ENCODE data around the gene CYB5D1.
"Not testable (repeated sequence)": the region's sequence is repeated elsewhere in the genome, so short reads cannot be mapped to it uniquely, and the experiment has no call there.

The CYB5D1 gene

GRCh38 chr17:7854078-7854777, 3.6 kb upstream of the CYB5D1 start:
- peak overlapping the region; percentile 78 for H3K27ac ChIP-seq (ENCODE audit: low read depth, low read length)
- peaks cover 31% of the 10 kb centered on the region; the same call in 1 of the 2 replicates for H3K4me1 ChIP-seq (ENCODE audit: control insufficient read depth, insufficient read depth, low read length)
- no peak overlapping the region for H3K9ac ChIP-seq (ENCODE audit: low read depth, low read length)
- peaks cover 56% of the 10 kb centered on the region for H3K27me3 ChIP-seq (ENCODE audit: control insufficient read depth, insufficient read depth, low read length)
- no peaks in the 10 kb centered on the region for H3K9me3 ChIP-seq (ENCODE audit: control insufficient read depth, insufficient read depth, low read length)
- peak overlapping the region; percentile 48 for H3K4me3 ChIP-seq (ENCODE audit: low read depth, low read length)
- H3K36me3 ChIP-seq (ENCODE audit: control insufficient read depth, insufficient read depth, low read length), result peaks cover 10% of the 10 kb centered on the region

GRCh38 chr17:7854851-7855659, 2.7 kb upstream of the CYB5D1 start, which contains the start of gene TMEM88:
TMEM88 (plus strand) TSS chr17:7855066; CDS start chr17:7855075, 9 bp downstream.
- Histone ChIP-seq H3K27ac (ENCODE audit: low read depth, low read length) (peak within 1 kb of the TSS; percentile 78), H3K9me3 (ENCODE audit: control insufficient read depth, insufficient read depth, low read length) (no peaks in the 10 kb centered on the region), H3K4me3 (ENCODE audit: low read depth, low read length) (peak within 1 kb of the TSS; percentile 92), H3K36me3 (ENCODE audit: control insufficient read depth, insufficient read depth, low read length) (peaks cover 12% of the 10 kb centered on the region), H3K27me3 (ENCODE audit: control insufficient read depth, insufficient read depth, low read length) (peaks cover 56% of the 10 kb centered on the region), H3K4me1 (ENCODE audit: control insufficient read depth, insufficient read depth, low read length) (peaks cover 31% of the 10 kb centered on the region; the same call in 1 of the 2 replicates), H3K9ac (ENCODE audit: low read depth, low read length) (no peak within 1 kb of the TSS)

GRCh38 chr17:7855660-7856010, 2.2 kb upstream of the CYB5D1 start:
- H3K9ac ChIP-seq (ENCODE audit: low read depth, low read length), result no peak overlapping the region
- H3K4me3 ChIP-seq (ENCODE audit: low read depth, low read length), result peak overlapping the region; percentile 92
- peaks cover 31% of the 10 kb centered on the region; the same call in 1 of the 2 replicates for H3K4me1 ChIP-seq (ENCODE audit: control insufficient read depth, insufficient read depth, low read length)
- H3K27ac ChIP-seq (ENCODE audit: low read depth, low read length), result no peak overlapping the region
- H3K27me3 ChIP-seq (ENCODE audit: control insufficient read depth, insufficient read depth, low read length), result peaks cover 56% of the 10 kb centered on the region
- no peaks in the 10 kb centered on the region for H3K9me3 ChIP-seq (ENCODE audit: control insufficient read depth, insufficient read depth, low read length)
- H3K36me3 ChIP-seq (ENCODE audit: control insufficient read depth, insufficient read depth, low read length), result peaks cover 10% of the 10 kb centered on the region

- Histone ChIP-seq H3K9ac (ENCODE audit: low read depth, low read length) (no peak overlapping the region), H3K27me3 (ENCODE audit: control insufficient read depth, insufficient read depth, low read length) (peaks cover 52% of the 10 kb centered on the region), H3K4me1 (ENCODE audit: control insufficient read depth, insufficient read depth, low read length) (peaks cover 29% of the 10 kb centered on the region; the same call in 1 of the 2 replicates), H3K9me3 (ENCODE audit: control insufficient read depth, insufficient read depth, low read length) (no peaks in the 10 kb centered on the region), H3K27ac (ENCODE audit: low read depth, low read length) (peak overlapping the region; percentile 96), H3K4me3 (ENCODE audit: low read depth, low read length) (peak overlapping the region; percentile 92), H3K36me3 (ENCODE audit: control insufficient read depth, insufficient read depth, low read length) (peaks cover 10% of the 10 kb centered on the region; the same call in 1 of the 2 replicates)
These were observed 1.6 kb upstream of the CYB5D1 start for GRCh38 chr17:7856011-7856810.

- Histone ChIP-seq H3K27me3 (ENCODE audit: control insufficient read depth, insufficient read depth, low read length) (peaks cover 49% of the 10 kb centered on the region), H3K4me1 (ENCODE audit: control insufficient read depth, insufficient read depth, low read length) (peaks cover 25% of the 10 kb centered on the region; the same call in 1 of the 2 replicates), H3K36me3 (ENCODE audit: control insufficient read depth, insufficient read depth, low read length) (peaks cover 10% of the 10 kb centered on the region; the same call in 1 of the 2 replicates), H3K27ac (ENCODE audit: low read depth, low read length) (peak within 1 kb of the TSS; percentile 96), H3K9me3 (ENCODE audit: control insufficient read depth, insufficient read depth, low read length) (no peaks in the 10 kb centered on the region), H3K4me3 (ENCODE audit: low read depth, low read length) (peak within 1 kb of the TSS; percentile 92), H3K9ac (ENCODE audit: low read depth, low read length) (peak within 1 kb of the TSS; percentile 94)
These were observed 741 bp upstream of the CYB5D1 start, which contains the start of gene NAA38 for GRCh38 chr17:7856811-7857712. NAA38 (minus strand) TSS chr17:7857559; CDS start chr17:7857463, 96 bp downstream.

- Histone ChIP-seq H3K27ac (ENCODE audit: low read depth, low read length) (peak overlapping the region; percentile 96), H3K4me3 (ENCODE audit: low read depth, low read length) (peak overlapping the region; percentile 92), H3K36me3 (ENCODE audit: control insufficient read depth, insufficient read depth, low read length) (peaks cover 10% of the 10 kb centered on the region; the same call in 1 of the 2 replicates)
These were observed 663 bp downstream of the CYB5D1 start for GRCh38 chr17:7858522-7858810.

GRCh38 chr17:7859028-7859427, 1.2 kb downstream of the CYB5D1 start:
- no peak overlapping the region for H3K9ac ChIP-seq (ENCODE audit: low read depth, low read length)
- no peak overlapping the region for H3K27ac ChIP-seq (ENCODE audit: low read depth, low read length)
- H3K4me1 ChIP-seq (ENCODE audit: control insufficient read depth, insufficient read depth, low read length), result peaks cover 25% of the 10 kb centered on the region
- H3K36me3 ChIP-seq (ENCODE audit: control insufficient read depth, insufficient read depth, low read length), result peaks cover 10% of the 10 kb centered on the region; the same call in 1 of the 2 replicates
- H3K27me3 ChIP-seq (ENCODE audit: control insufficient read depth, insufficient read depth, low read length), result peaks cover 29% of the 10 kb centered on the region
- H3K9me3 ChIP-seq (ENCODE audit: control insufficient read depth, insufficient read depth, low read length), result no peaks in the 10 kb centered on the region
- peak overlapping the region; percentile 92 for H3K4me3 ChIP-seq (ENCODE audit: low read depth, low read length)

More at GRCh38 chr17:7858522-7858810, 663 bp downstream of the CYB5D1 start:
- Histone ChIP-seq H3K4me1 (ENCODE audit: control insufficient read depth, insufficient read depth, low read length) (peaks cover 25% of the 10 kb centered on the region), H3K9me3 (ENCODE audit: control insufficient read depth, insufficient read depth, low read length) (no peaks in the 10 kb centered on the region), H3K9ac (ENCODE audit: low read depth, low read length) (peak overlapping the region; percentile 94), H3K27me3 (ENCODE audit: control insufficient read depth, insufficient read depth, low read length) (peaks cover 35% of the 10 kb centered on the region)

- Histone ChIP-seq H3K27ac (ENCODE audit: low read depth, low read length) (no peak overlapping the region), H3K36me3 (ENCODE audit: control insufficient read depth, insufficient read depth, low read length) (peaks cover 10% of the 10 kb centered on the region; the same call in 1 of the 2 replicates)
These were observed 5.1 kb downstream of the CYB5D1 start for GRCh38 chr17:7862692-7863437.

GRCh38 chr17:7864384-7864783, 6.6 kb downstream of the CYB5D1 start:
- H3K36me3 ChIP-seq (ENCODE audit: control insufficient read depth, insufficient read depth, low read length); H3K27ac ChIP-seq (ENCODE audit: low read depth, low read length); H3K4me1 ChIP-seq (ENCODE audit: control insufficient read depth, insufficient read depth, low read length); H3K9me3 ChIP-seq (ENCODE audit: control insufficient read depth, insufficient read depth, low read length); H3K9ac ChIP-seq (ENCODE audit: low read depth, low read length); H3K4me3 ChIP-seq (ENCODE audit: low read depth, low read length); H3K27me3 ChIP-seq (ENCODE audit: control insufficient read depth, insufficient read depth, low read length): not testable (repeated sequence)

More at GRCh38 chr17:7862692-7863437, 5.1 kb downstream of the CYB5D1 start:
- H3K4me3 ChIP-seq (ENCODE audit: low read depth, low read length), result no peak overlapping the region
- H3K4me1 ChIP-seq (ENCODE audit: control insufficient read depth, insufficient read depth, low read length), result peaks cover 9% of the 10 kb centered on the region
- no peaks in the 10 kb centered on the region for H3K27me3 ChIP-seq (ENCODE audit: control insufficient read depth, insufficient read depth, low read length)
- no peaks in the 10 kb centered on the region for H3K9me3 ChIP-seq (ENCODE audit: control insufficient read depth, insufficient read depth, low read length)
- H3K9ac ChIP-seq (ENCODE audit: low read depth, low read length), result no peak overlapping the region

All from HUES48 (cell line).